IMR-90 (cell line): ENCODE results near the gene SLIT3. TPM values are rescaled to one million over a fixed set of nuclear protein-coding genes. Genes with fewer than 3 reads are reported as not detected.
A peak's percentile ranks its signal among the peaks of the same experiment; 100 is the strongest.

ENCODE experiments used
- ATAC-seq: fragments of 200-7000 bp; cut with Tn5 transposase; 2 replicates; pipeline ENCODE4 v1.9.1; 2020; ENCODE audit warnings: low read depth, mild to moderate bottlenecking, moderate library complexity
- BruUV-seq: library from RNA; stranded (reverse); fragments of 400-500 nt; replicated peaks from 2 replicates; lab custom pipeline; 2021; lab: Mats Ljungman, UMichigan
- CTCF ChIA-PET: fragments of 300-600 bp; formaldehyde crosslinking; extraction: SDS; loops from one replicate; lab custom pipeline; 2021; ENCODE audit warnings: antibody characterized with exemption; lab: Yijun Ruan, JAX
- POLR2A ChIA-PET: fragments of 300-600 bp; sonication (Branson Sonifier 250); formaldehyde crosslinking; loops from one replicate; lab custom pipeline; 2022; ENCODE audit warnings: antibody characterized with exemption; ENCODE audit not compliant: unreplicated experiment; lab: Charles Lee
- DNase-seq: peaks from one replicate; pipeline ENCODE4 v3.0.0; 2013
- H2AFZ ChIP-seq: replicated peaks from 2 replicates; pipeline ENCODE3; 2013; ENCODE audit warnings: low read length, mild to moderate bottlenecking; ENCODE audit not compliant: poor library complexity
- H2AK5ac ChIP-seq: 2 replicates; pipeline ENCODE4 v1.6.1; 2013; ENCODE audit warnings: low read depth, low read length, inconsistent platforms
- H2AK9ac ChIP-seq: replicated peaks from 2 replicates; pipeline ENCODE3; 2013; ENCODE audit warnings: mild to moderate bottlenecking, low read depth, low read length, moderate library complexity; ENCODE audit not compliant: poor library complexity
- H2BK120ac ChIP-seq: 2 replicates; pipeline ENCODE4 v1.6.1; 2013; ENCODE audit warnings: low read depth, low read length, inconsistent platforms
- H2BK15ac ChIP-seq: 3 replicates; pipeline ENCODE4 v1.6.1; 2013; ENCODE audit warnings: low read depth, low read length, inconsistent platforms
- H2BK20ac ChIP-seq: 2 replicates; pipeline ENCODE4 v1.6.1; 2013; ENCODE audit warnings: low read depth, mild to moderate bottlenecking, inconsistent platforms, low read length, moderate library complexity
- H2BK5ac ChIP-seq: 2 replicates; pipeline ENCODE4 v1.6.1; 2013; ENCODE audit warnings: mild to moderate bottlenecking, low read depth, low read length, inconsistent platforms; ENCODE audit not compliant: poor library complexity, severe bottlenecking
- H3K14ac ChIP-seq: replicated peaks from 2 replicates; pipeline ENCODE4 v1.6.1; 2013; ENCODE audit warnings: low read depth, low read length, inconsistent platforms
- H3K18ac ChIP-seq: 2 replicates; pipeline ENCODE4 v1.6.1; 2013; ENCODE audit warnings: low read depth, low read length, control low read depth
- H3K23ac ChIP-seq: 2 replicates; pipeline ENCODE4 v1.6.1; 2013; ENCODE audit warnings: low read depth, low read length, inconsistent platforms
- H3K27ac ChIP-seq: 2 replicates; pipeline ENCODE4 v1.5.1; 2013; ENCODE audit warnings: mild to moderate bottlenecking, control low read depth, low read length; ENCODE audit not compliant: insufficient read depth
- H3K27me3 ChIP-seq: 2 replicates; pipeline ENCODE4 v1.6.1; 2013; ENCODE audit warnings: low read length; ENCODE audit not compliant: control insufficient read depth, insufficient read depth
- H3K36me3 ChIP-seq: 2 replicates; pipeline ENCODE4 v1.6.1; 2013; ENCODE audit warnings: low read length, mixed read lengths; ENCODE audit not compliant: control insufficient read depth, insufficient read depth
- H3K4ac ChIP-seq: 2 replicates; pipeline ENCODE4 v1.6.1; 2013; ENCODE audit warnings: low read depth, low read length, inconsistent platforms
- H3K4me1 ChIP-seq: 2 replicates; pipeline ENCODE4 v1.6.1; 2013; ENCODE audit warnings: low read length, mixed read lengths; ENCODE audit not compliant: control insufficient read depth, insufficient read depth
- H3K4me2 ChIP-seq: 2 replicates; pipeline ENCODE4 v1.6.1; 2013; ENCODE audit warnings: low read depth, mild to moderate bottlenecking, control low read depth, low read length, moderate library complexity
- H3K4me3 ChIP-seq: 2 replicates; pipeline ENCODE4 v1.5.1; 2013; ENCODE audit warnings: low read depth, mild to moderate bottlenecking, control low read depth, low read length, moderate library complexity; ENCODE audit not compliant: insufficient read depth
- H3K56ac ChIP-seq: 2 replicates; pipeline ENCODE4 v1.6.1; 2013; ENCODE audit warnings: low read length, inconsistent platforms; ENCODE audit not compliant: insufficient read depth; ENCODE audit errors: extremely low read depth
- H3K79me1 ChIP-seq, 2 experiments: 2 replicates each; pipeline ENCODE4 v1.6.1; 2013; ENCODE audit warnings: low read length in 2 of 2, inconsistent platforms in 1 of 2, low read depth in 1 of 2
- H3K9ac ChIP-seq: 2 replicates; pipeline ENCODE4 v1.6.1; 2013; ENCODE audit warnings: low read depth, low read length, control low read depth
- H3K9me1 ChIP-seq: 2 replicates; pipeline ENCODE4 v1.6.1; 2013; ENCODE audit warnings: low read length, inconsistent platforms; ENCODE audit not compliant: insufficient read depth
- H3K9me3 ChIP-seq: 2 replicates; pipeline ENCODE4 v1.6.1; 2013; ENCODE audit warnings: low read length; ENCODE audit not compliant: control insufficient read depth, insufficient read depth
- H4K20me1 ChIP-seq: 2 replicates; pipeline ENCODE4 v1.6.1; 2013; ENCODE audit warnings: low read length, inconsistent platforms; ENCODE audit not compliant: insufficient read depth
- H4K5ac ChIP-seq: 2 replicates; pipeline ENCODE4 v1.6.1; 2013; ENCODE audit warnings: mild to moderate bottlenecking, low read depth, low read length, control low read depth
- H4K8ac ChIP-seq, 2 experiments: 2 replicates each; pipeline ENCODE4 v1.6.1; 2013; ENCODE audit warnings: low read depth in 2 of 2, low read length in 2 of 2, control low read depth in 1 of 2, inconsistent platforms in 1 of 2
- H4K91ac ChIP-seq: 2 replicates; pipeline ENCODE4 v1.6.1; 2013; ENCODE audit warnings: low read depth, low read length, inconsistent platforms; ENCODE audit not compliant: insufficient read depth
- BHLHE40 ChIP-seq: fragments of 150-350 bp; IDR thresholded peaks from 2 replicates; pipeline ENCODE4 v1.6.1; 2016; ENCODE audit warnings: mild to moderate bottlenecking, low read depth, low read length
- MAFK ChIP-seq: IDR thresholded peaks from 2 replicates; pipeline ENCODE4 v1.6.1; 2012; ENCODE audit warnings: low read depth, low read length, improper control_type of control experiment
- MAZ ChIP-seq: IDR thresholded peaks from 2 replicates; pipeline ENCODE4 v1.6.1; 2012; ENCODE audit warnings: low read depth, mild to moderate bottlenecking, low read length, improper control_type of control experiment, moderate library complexity, borderline replicate concordance
- NFE2L2 ChIP-seq: fragments of 150-350 bp; IDR thresholded peaks from 2 replicates; pipeline ENCODE4 v1.6.1; 2016; ENCODE audit warnings: low read depth, mild to moderate bottlenecking, low read length
- RFX5 ChIP-seq: IDR thresholded peaks from 2 replicates; pipeline ENCODE4 v1.8.0; 2012; ENCODE audit warnings: low read depth, mild to moderate bottlenecking, low read length, moderate library complexity
- WGBS, 2 experiments: methylation state at CpG; one replicate each; pipeline versions ENCODE4 v1.1.5 to v1.1.7; 2013; ENCODE audit warnings: missing lambda C conversion rate in 2 of 2; ENCODE audit not compliant: insufficient read length in 1 of 2; ENCODE audit errors: extremely low coverage in 2 of 2; 5-methylcytosine and 5-hydroxymethylcytosine counted together
- dilution Hi-C: fragments of 300-500 bp; cut with HindIII; formaldehyde crosslinking; loops from one replicate; pipeline ENCODE4 v1.14.3; 2018; ENCODE audit warnings: low sequenced_read_pairs; ENCODE audit not compliant: unreplicated experiment
- in situ Hi-C: fragments of 300-500 bp; cut with MboI; formaldehyde crosslinking; loops from 3 replicates; pipeline ENCODE4 v1.14.3; 2019; ENCODE audit warnings: low sequenced_read_pairs, inconsistent platforms, mixed read lengths
- intact Hi-C: fragments of 100-400 bp; cut with micrococcal nuclease; formaldehyde crosslinking; loops from 2 replicates; pipeline ENCODE4 v1.10.0; 2022
- polyA plus RNA-seq, 3 experiments: library from polyadenylated mRNA; depleted of rRNA; stranded (reverse); fragments of >200 nt; gene quantifications; 2 replicates each; pipeline ENCODE4 v1.2.3, GENCODE V29; 2012; ENCODE audit warnings: low replicate concordance in 1 of 3
- total RNA-seq: library from RNA; depleted of rRNA; stranded (reverse); fragments of >200 nt; gene quantifications from 2 replicates; pipeline ENCODE4 v1.2.3, GENCODE V29; 2012

The SLIT3 gene
- total and polyA plus RNA-seq, 2 of the 4 experiments (the other 2 are of a cell fraction), result 0.18 to 0.50 TPM

- Histone ChIP-seq H2AFZ (no peak overlapping the region), H2BK120ac (no peak overlapping the region), H3K4me2 (no peak overlapping the region), H4K20me1 (no peaks in the 10 kb centered on the region), H4K8ac (no peak overlapping the region), H2BK5ac (no peak overlapping the region), H3K4me1 (no peaks in the 10 kb centered on the region), H3K79me1 (no peaks in the 10 kb centered on the region), H3K14ac (no peak overlapping the region), H3K9me1 (no peaks in the 10 kb centered on the region), H2BK15ac (no peak overlapping the region), H3K36me3 (no peaks in the 10 kb centered on the region), H3K4me3 (no peak overlapping the region), H3K9me3 (no peaks in the 10 kb centered on the region), H3K27me3 (no peaks in the 10 kb centered on the region), H3K9ac (no peak overlapping the region), H4K5ac (no peak overlapping the region), H3K27ac (no peak overlapping the region), H4K91ac (no peak overlapping the region), H2AK5ac (no peak overlapping the region), H3K4ac (no peak overlapping the region), H3K23ac (no peak overlapping the region), H2AK9ac (peak overlapping the region; percentile 31), H3K56ac (no peak overlapping the region), H3K18ac (no peak overlapping the region), H2BK20ac (no peak overlapping the region)
- TF ChIP-seq BHLHE40 (no peak), RFX5 (no peak), MAZ (no peak), NFE2L2 (no peak), MAFK (no peak)
- DNase-seq (no peak), ATAC-seq (no peak)
- ChIA-PET POLR2A (no interaction called here), CTCF (interaction anchor here (0.7 to 0.9 kb wide), 2 partner anchors 28 to 1287 kb away, joined by 3 read pairs; no protein-coding TSS in a partner anchor)
- WGBS, 2 experiments, result 70% methylated on average over 3 of the region's 10 CpGs; no CpG with 5 or more reads in 1 of the 2 experiments
- dilution Hi-C loops, result no loop called here
- in situ Hi-C loops, result no loop called here
- BruUV-seq, result no TSS peak
- intact Hi-C loops, result no loop called here
Measured at GRCh38 chr5:168781941-168782571, 518.9 kb downstream of the SLIT3 start.
